NB4 (cell line): ENCODE results near the gene UBP1.
A peak's percentile ranks its signal among the peaks of the same experiment; 100 is the strongest.

ENCODE experiments used
- DNase-seq: peaks from one replicate; pipeline ENCODE4 v3.0.0; 2010; ENCODE audit warnings: low read depth
- H3K4me3 ChIP-seq: one replicate; pipeline ENCODE4 v1.5.1; 2011; ENCODE audit warnings: mild to moderate bottlenecking, low read depth, low read length, moderate library complexity
- MAX ChIP-seq: IDR thresholded peaks from 2 replicates; pipeline ENCODE4 v1.6.1; 2011; ENCODE audit warnings: low read depth, low read length
- MYC ChIP-seq: IDR thresholded peaks from 2 replicates; pipeline ENCODE4 v1.6.1; 2011; ENCODE audit warnings: low read depth, low read length
- POLR2A ChIP-seq: IDR thresholded peaks from 2 replicates; pipeline ENCODE4 v1.6.1; 2011; ENCODE audit warnings: mild to moderate bottlenecking; ENCODE audit not compliant: insufficient read length; ENCODE audit errors: extremely low read depth
- TF ChIP-seq, protein P1 (sequence below): IDR thresholded peaks from one replicate; pipeline ENCODE4 v1.5.1; 2012; ENCODE audit warnings: low read depth, low read length

UBP1 gene

DNA sequence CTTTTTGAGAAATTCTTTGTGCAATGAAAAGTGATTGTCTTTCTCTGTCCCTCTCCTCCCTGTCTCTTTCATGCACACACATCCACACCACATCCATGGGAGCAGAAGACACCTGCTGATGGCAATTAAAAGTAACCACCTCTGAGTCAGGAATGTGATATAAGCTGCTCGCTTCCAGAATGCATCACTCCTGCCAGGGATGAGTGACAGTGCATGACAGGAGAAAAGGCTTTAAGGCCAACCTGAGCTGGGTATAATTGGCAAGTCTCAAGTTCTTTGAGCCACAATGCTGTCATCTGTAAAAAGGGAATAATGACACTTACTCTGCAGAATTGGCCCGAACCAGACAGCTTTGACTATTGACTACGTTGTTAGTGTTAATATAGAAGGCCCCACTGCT, 59.6 kb downstream of the UBP1 start:
- H3K4me3 ChIP-seq, result no peak overlapping the region
- TF ChIP-seq POLR2A, result no peak
- TF ChIP-seq, protein P1, sequence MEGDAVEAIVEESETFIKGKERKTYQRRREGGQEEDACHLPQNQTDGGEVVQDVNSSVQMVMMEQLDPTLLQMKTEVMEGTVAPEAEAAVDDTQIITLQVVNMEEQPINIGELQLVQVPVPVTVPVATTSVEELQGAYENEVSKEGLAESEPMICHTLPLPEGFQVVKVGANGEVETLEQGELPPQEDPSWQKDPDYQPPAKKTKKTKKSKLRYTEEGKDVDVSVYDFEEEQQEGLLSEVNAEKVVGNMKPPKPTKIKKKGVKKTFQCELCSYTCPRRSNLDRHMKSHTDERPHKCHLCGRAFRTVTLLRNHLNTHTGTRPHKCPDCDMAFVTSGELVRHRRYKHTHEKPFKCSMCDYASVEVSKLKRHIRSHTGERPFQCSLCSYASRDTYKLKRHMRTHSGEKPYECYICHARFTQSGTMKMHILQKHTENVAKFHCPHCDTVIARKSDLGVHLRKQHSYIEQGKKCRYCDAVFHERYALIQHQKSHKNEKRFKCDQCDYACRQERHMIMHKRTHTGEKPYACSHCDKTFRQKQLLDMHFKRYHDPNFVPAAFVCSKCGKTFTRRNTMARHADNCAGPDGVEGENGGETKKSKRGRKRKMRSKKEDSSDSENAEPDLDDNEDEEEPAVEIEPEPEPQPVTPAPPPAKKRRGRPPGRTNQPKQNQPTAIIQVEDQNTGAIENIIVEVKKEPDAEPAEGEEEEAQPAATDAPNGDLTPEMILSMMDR, result no peak
- TF ChIP-seq MAX, result no peak
- DNase-seq, result no peak

DNA sequence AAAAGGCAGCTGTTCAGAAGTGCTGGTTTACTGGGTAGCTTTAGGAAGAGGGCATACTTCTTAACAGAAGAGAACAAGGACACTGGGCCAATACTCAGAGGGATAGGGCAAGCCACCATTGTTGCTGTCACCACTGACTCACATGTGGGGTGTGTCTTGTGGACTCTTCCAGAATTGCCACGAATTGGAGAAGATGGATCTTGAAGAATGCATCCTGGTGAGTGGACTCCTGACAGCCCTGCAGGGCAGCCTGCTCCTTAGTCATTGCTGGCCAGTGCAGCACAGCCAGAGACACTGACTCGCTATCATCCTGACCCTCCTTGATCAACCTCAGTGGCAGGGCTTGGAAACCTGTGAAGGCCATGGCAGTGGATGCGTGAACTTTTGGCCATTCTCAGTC, 62.3 kb downstream of the UBP1 start:
- no peak for TF ChIP-seq MAX
- TF ChIP-seq, protein P1, result no peak
- H3K4me3 ChIP-seq, result no peak overlapping the region
- DNase-seq, result no peak

GRCh38 chr3:33377489-33377888, 62.7 kb downstream of the UBP1 start:
- H3K4me3 ChIP-seq, result no peak overlapping the region
- no peak for DNase-seq
- TF ChIP-seq MAX (no peak), MYC (no peak), POLR2A (no peak)
- TF ChIP-seq, protein P1, result no peak

- DNase-seq, result no peak
- H3K4me3 ChIP-seq, result no peak overlapping the region
- TF ChIP-seq MYC (no peak), POLR2A (no peak), MAX (no peak)
These were observed 67.1 kb downstream of the UBP1 start for GRCh38 chr3:33373082-33373437.

- no peak overlapping the region for H3K4me3 ChIP-seq
- no peak for TF ChIP-seq MYC
- TF ChIP-seq, protein P1, result peak; percentile 89
- peak; percentile 61 for DNase-seq
These were observed 67.8 kb downstream of the UBP1 start for GRCh38 chr3:33372218-33373081.

- TF ChIP-seq MAX (no peak), MYC (no peak), POLR2A (no peak)
- TF ChIP-seq, protein P1, result no peak
- DNase-seq, result no peak
- no peak overlapping the region for H3K4me3 ChIP-seq
These were observed 75.6 kb downstream of the UBP1 start for GRCh38 chr3:33364531-33365128.
